ENCODE measurements around the gene AGMO.

AGMO gene

GRCh38 chr7:15378494-15379145 is 183.2 kb downstream of the AGMO start:
- DNase-seq: no peak

DNA sequence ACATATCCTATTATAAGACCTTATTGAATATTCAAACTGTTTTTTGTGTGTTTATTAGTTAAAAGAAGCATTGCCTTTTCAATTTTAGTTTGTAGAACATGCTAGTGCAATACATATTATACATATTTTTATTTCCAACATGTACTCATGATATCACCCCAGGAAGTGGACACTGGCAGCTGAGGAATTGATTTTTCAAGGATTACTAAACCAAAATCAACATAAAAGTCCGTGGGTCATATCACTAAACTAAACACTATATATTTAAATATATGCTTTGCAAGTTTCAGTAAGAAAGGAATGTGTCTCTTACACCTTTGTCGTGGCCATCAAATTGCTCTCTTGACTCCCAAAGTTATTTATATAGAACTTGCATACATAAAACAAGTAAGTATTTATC is 185.2 kb downstream of the AGMO start:
- no peak for DNase-seq

- no peak for DNase-seq
Measured at GRCh38 chr7:15370441-15370840, 191.4 kb downstream of the AGMO start.

GRCh38 chr7:15368653-15369052 is 193.2 kb downstream of the AGMO start:
- no peak for DNase-seq

- DNase-seq: no peak
Measured at GRCh38 chr7:15367897-15368296, 193.9 kb downstream of the AGMO start.

DNA sequence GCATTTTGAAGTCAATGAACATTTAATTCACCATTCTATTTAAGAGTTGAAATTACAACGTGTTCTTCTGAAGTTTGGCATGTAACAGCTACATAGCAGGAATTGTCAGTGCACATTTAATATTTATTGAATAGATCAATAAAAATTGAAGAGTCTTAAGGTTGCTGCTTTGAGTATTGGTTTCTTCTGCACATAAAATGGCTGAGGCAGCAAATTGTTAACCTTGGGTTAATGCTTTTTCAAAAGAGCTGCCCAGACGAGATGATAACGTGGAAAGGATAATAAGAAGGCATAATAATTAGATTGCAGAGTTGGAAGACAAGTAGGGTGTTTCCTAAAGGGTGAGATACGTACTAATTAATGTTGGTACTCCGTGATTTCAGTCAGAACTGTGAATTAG is 203.7 kb downstream of the AGMO start:
- no peak for DNase-seq

GRCh38 chr7:15352421-15353206 is 209.2 kb downstream of the AGMO start:
- no peak for DNase-seq

DNA sequence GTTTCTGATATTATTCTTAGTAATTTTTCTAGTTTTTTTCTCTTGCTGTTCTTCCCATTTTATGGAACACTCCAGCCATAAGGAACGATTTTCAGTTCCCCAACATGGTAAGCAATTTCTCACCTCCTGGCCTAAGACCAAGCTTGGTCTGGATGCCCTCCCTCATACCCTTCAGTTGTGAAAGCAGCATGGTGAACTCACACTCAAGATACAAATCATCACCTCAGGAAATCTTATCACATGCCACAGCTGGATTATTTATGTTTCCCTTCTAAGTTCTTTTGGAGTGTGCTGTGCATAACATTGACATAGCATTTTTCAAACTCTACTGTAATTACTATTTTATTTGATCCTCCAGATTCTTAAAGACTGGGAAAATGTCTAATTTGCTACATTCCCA is 216.6 kb downstream of the AGMO start:
- DNase-seq: no peak

- no peak for DNase-seq
Measured at GRCh38 chr7:15341817-15342216, 220.0 kb downstream of the AGMO start.

- no peak for DNase-seq
Measured at GRCh38 chr7:15336146-15336545, 225.7 kb downstream of the AGMO start.

DNA sequence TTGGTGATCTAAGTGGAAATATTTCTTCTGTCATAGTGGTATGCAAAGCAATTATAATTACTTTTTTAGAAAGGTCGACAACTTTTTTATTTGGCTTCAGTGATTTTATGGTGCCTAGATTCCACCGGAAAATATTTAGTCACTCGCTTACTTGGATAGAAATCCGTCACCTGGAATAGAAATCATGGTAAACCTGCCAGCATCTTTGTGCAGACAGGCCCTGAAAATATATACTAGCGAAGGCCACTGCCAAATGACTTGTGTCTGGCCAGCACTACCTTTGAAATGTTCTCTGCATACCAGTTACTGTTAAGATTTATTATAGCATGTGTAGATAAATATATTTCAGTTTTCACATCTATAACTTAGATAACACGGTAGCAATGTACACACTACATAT is 226.4 kb downstream of the AGMO start:
- no peak for DNase-seq

GRCh38 chr7:15334536-15335263 is 227.1 kb downstream of the AGMO start:
- no peak for DNase-seq

- no peak for DNase-seq
Measured at GRCh38 chr7:15332956-15333355, 228.9 kb downstream of the AGMO start.

DNA sequence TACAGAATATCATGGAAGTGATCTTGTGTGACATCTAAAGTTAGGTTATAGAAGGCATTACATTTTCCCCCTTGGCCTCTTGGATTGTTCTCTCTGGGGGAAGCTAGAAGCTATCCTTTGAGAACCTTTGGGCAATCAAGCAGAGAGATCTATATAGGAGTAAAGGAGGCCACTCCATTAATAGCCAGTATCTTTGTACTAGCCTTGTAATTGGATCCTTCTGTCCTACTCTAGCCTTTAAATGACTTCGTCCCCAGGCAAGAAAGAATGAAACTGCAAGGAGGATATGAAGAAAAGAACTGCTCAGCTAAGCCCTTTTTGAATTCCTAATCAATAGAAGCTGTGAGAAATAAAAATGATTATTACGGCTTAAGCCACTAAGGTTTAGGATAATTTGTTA is 230.9 kb downstream of the AGMO start:
- no peak for DNase-seq

DNA sequence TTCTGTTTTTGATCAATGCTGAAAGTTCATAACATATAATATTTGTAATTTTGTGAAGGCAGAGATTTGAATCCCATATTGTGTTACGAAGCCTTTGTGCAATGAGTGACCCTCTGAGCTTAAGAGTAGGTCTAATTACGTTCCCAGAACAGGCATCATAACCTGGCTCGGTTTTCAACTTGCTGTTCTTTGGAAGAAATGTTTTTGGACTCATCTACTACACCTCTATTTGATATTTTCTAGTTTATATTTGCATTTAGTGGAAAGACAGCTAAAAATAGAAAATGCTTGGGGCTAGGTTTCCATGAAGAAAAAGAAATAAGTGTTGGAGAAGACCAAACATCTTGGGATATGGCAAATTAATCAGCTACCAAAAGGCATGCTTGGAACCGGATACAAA is 234.8 kb downstream of the AGMO start:
- DNase-seq: no peak

DNA sequence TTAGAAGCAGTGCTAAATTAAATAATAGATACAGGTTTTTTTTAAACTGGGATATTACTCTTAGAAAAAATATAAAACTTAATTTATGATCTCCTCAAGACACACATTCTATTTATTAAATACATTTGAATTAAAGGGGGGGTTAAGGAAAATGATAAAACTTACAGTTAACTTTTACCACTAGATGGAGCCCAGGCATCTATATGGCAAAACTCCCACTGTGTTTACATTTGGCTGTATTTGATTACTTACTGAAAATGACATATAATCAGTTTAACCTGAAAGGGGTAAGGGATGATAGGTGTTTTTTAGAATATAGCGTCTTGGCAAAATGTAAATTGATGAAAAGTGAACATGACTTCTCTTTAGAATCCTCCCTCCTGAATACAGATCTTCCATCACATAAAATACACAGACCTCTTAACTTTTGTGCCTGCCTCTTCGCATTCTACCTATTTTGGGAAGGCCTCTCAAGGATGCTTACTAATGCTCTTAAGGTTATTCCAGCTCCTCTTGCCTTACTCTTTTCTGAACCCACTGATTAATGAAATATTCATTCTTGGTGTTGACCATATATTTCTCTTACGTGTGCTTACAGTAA is 235.7 kb downstream of the AGMO start:
- peak; percentile 2 for DNase-seq

GRCh38 chr7:15323550-15323949 is 238.3 kb downstream of the AGMO start:
- no peak for DNase-seq

GRCh38 chr7:15317215-15317614 is 244.6 kb downstream of the AGMO start:
- no peak for DNase-seq

GRCh38 chr7:15315678-15316077 is 246.1 kb downstream of the AGMO start:
- DNase-seq: no peak

DNA sequence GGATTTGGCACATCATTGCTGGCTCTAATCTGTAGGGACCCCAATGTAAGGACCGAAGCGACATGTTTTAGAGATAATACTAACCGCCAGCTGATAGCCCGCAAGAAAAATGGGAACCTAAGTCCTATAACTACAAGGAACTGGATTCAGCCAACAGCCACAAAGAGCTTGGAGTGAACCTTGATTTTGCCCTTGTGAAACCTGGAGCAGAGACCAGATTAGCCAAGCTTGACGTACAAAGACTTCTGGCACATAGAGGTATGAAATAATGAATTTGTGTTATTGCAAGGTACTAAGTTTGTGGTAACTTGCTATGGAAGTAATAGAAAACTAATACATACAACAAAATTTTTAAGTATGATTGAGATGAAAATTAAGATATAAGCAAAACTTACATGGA is 246.9 kb downstream of the AGMO start:
- DNase-seq: no peak

GRCh38 chr7:15313361-15313760 is 248.5 kb downstream of the AGMO start:
- no peak for DNase-seq

DNA sequence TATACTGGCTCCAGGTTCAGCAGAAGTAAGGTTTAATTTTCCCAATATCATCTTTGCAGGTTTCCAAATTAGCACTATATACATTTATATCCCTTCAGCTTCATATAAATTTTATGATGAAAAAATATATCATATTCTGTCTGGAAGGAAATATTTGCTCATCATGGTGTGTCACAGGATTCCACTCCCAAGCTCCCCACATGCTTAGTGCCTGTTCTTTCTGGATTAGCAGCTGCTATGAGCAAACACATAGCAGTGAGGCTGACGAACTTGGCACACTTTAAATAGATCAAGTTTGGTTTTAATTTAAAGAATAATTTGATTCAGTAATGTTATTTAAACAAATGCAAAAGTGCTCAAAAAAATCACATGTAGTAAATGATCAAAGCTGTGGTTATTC is 251.9 kb downstream of the AGMO start:
- DNase-seq: no peak

- no peak for DNase-seq
Measured at GRCh38 chr7:15308821-15309220, 253.0 kb downstream of the AGMO start.

- no peak for DNase-seq
Measured at GRCh38 chr7:15306296-15306695, 255.5 kb downstream of the AGMO start.

All from DMS79 treated with DMSO at 0.1 percent for 48 hours (cell line).